Vagina (tissue), 2 donors: Measurements from ENCODE around the gene GPRASP1.

Source experiments
- POLR2A ChIP-seq, 2 donors: fragments of 450-650 bp; IDR thresholded peaks; one replicate each; pipeline ENCODE4 v1.6.1; 2017; ENCODE audit warnings: antibody characterized with exemption in 2 of 2, mild to moderate bottlenecking in 2 of 2, moderate library complexity in 2 of 2
- TF ChIP-seq, protein P1 (sequence below), 3 experiments: fragments of 450-650 bp in 2 of 3; fragments of 200-600 bp in 1 of 3; sonication (generic) in 1 of 3; IDR thresholded peaks; one replicate each; pipeline ENCODE4 v1.5.1; 2017 to 2019; ENCODE audit warnings: antibody characterized with exemption in 3 of 3, mild to moderate bottlenecking in 2 of 3, moderate library complexity in 2 of 3

DNA sequence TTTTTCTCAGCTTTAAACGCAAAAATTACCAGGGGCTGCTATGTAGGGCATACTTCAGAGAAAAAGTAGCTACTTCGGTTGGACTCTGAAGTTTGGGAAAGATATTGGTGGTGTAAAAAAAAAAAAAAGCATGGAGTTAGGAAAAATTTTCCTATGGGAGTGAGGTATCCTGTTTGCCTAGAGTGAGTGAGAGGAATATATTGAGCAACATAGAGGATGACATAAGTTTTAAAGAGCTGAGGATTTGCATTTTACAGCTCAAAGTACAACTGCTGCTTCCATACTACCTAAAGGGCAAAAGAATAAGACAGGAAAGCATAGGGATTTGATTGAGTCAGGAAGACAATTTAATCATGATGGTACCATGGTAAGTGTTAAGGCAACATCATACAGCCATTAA, 7.3 kb downstream of the GPRASP1 start:
- TF ChIP-seq, protein P1, sequence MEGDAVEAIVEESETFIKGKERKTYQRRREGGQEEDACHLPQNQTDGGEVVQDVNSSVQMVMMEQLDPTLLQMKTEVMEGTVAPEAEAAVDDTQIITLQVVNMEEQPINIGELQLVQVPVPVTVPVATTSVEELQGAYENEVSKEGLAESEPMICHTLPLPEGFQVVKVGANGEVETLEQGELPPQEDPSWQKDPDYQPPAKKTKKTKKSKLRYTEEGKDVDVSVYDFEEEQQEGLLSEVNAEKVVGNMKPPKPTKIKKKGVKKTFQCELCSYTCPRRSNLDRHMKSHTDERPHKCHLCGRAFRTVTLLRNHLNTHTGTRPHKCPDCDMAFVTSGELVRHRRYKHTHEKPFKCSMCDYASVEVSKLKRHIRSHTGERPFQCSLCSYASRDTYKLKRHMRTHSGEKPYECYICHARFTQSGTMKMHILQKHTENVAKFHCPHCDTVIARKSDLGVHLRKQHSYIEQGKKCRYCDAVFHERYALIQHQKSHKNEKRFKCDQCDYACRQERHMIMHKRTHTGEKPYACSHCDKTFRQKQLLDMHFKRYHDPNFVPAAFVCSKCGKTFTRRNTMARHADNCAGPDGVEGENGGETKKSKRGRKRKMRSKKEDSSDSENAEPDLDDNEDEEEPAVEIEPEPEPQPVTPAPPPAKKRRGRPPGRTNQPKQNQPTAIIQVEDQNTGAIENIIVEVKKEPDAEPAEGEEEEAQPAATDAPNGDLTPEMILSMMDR (IDR thresholded peaks at IDR 0.05): no peak
- no peak for TF ChIP-seq POLR2A (IDR thresholded peaks at IDR 0.05)
